IMR-90 (cell line): Measurements from ENCODE around the gene KIF3B. TPM values are rescaled to one million over a fixed set of nuclear protein-coding genes. Genes with fewer than 3 reads are reported as not detected.

Experiments
- ATAC-seq: fragments of 200-7000 bp; cut with Tn5 transposase; 2 replicates; pipeline ENCODE4 v1.9.1; 2020; ENCODE audit warnings: low read depth, mild to moderate bottlenecking, moderate library complexity
- BruUV-seq: library from RNA; stranded (reverse); fragments of 400-500 nt; replicated peaks from 2 replicates; lab custom pipeline; 2021; lab: Mats Ljungman, UMichigan
- CTCF ChIA-PET: fragments of 300-600 bp; formaldehyde crosslinking; extraction: SDS; loops from one replicate; lab custom pipeline; 2021; ENCODE audit warnings: antibody characterized with exemption; lab: Yijun Ruan, JAX
- POLR2A ChIA-PET: fragments of 300-600 bp; sonication (Branson Sonifier 250); formaldehyde crosslinking; loops from one replicate; lab custom pipeline; 2022; ENCODE audit warnings: antibody characterized with exemption; ENCODE audit not compliant: unreplicated experiment; lab: Charles Lee
- DNase-seq: peaks from one replicate; pipeline ENCODE4 v3.0.0; 2013
- H2AFZ ChIP-seq: replicated peaks from 2 replicates; pipeline ENCODE3; 2013; ENCODE audit warnings: low read length, mild to moderate bottlenecking; ENCODE audit not compliant: poor library complexity
- H2AK5ac ChIP-seq: 2 replicates; pipeline ENCODE4 v1.6.1; 2013; ENCODE audit warnings: low read depth, low read length, inconsistent platforms
- H2AK9ac ChIP-seq: replicated peaks from 2 replicates; pipeline ENCODE3; 2013; ENCODE audit warnings: mild to moderate bottlenecking, low read depth, low read length, moderate library complexity; ENCODE audit not compliant: poor library complexity
- H2BK120ac ChIP-seq: 2 replicates; pipeline ENCODE4 v1.6.1; 2013; ENCODE audit warnings: low read depth, low read length, inconsistent platforms
- H2BK15ac ChIP-seq: 3 replicates; pipeline ENCODE4 v1.6.1; 2013; ENCODE audit warnings: low read depth, low read length, inconsistent platforms
- H2BK20ac ChIP-seq: 2 replicates; pipeline ENCODE4 v1.6.1; 2013; ENCODE audit warnings: low read depth, mild to moderate bottlenecking, inconsistent platforms, low read length, moderate library complexity
- H2BK5ac ChIP-seq: 2 replicates; pipeline ENCODE4 v1.6.1; 2013; ENCODE audit warnings: mild to moderate bottlenecking, low read depth, low read length, inconsistent platforms; ENCODE audit not compliant: poor library complexity, severe bottlenecking
- H3K14ac ChIP-seq: replicated peaks from 2 replicates; pipeline ENCODE4 v1.6.1; 2013; ENCODE audit warnings: low read depth, low read length, inconsistent platforms
- H3K18ac ChIP-seq: 2 replicates; pipeline ENCODE4 v1.6.1; 2013; ENCODE audit warnings: low read depth, low read length, control low read depth
- H3K23ac ChIP-seq: 2 replicates; pipeline ENCODE4 v1.6.1; 2013; ENCODE audit warnings: low read depth, low read length, inconsistent platforms
- H3K27ac ChIP-seq: 2 replicates; pipeline ENCODE4 v1.5.1; 2013; ENCODE audit warnings: mild to moderate bottlenecking, control low read depth, low read length; ENCODE audit not compliant: insufficient read depth
- H3K27me3 ChIP-seq: 2 replicates; pipeline ENCODE4 v1.6.1; 2013; ENCODE audit warnings: low read length; ENCODE audit not compliant: control insufficient read depth, insufficient read depth
- H3K36me3 ChIP-seq: 2 replicates; pipeline ENCODE4 v1.6.1; 2013; ENCODE audit warnings: low read length, mixed read lengths; ENCODE audit not compliant: control insufficient read depth, insufficient read depth
- H3K4ac ChIP-seq: 2 replicates; pipeline ENCODE4 v1.6.1; 2013; ENCODE audit warnings: low read depth, low read length, inconsistent platforms
- H3K4me1 ChIP-seq: 2 replicates; pipeline ENCODE4 v1.6.1; 2013; ENCODE audit warnings: low read length, mixed read lengths; ENCODE audit not compliant: control insufficient read depth, insufficient read depth
- H3K4me2 ChIP-seq: 2 replicates; pipeline ENCODE4 v1.6.1; 2013; ENCODE audit warnings: low read depth, mild to moderate bottlenecking, control low read depth, low read length, moderate library complexity
- H3K4me3 ChIP-seq: 2 replicates; pipeline ENCODE4 v1.5.1; 2013; ENCODE audit warnings: low read depth, mild to moderate bottlenecking, control low read depth, low read length, moderate library complexity; ENCODE audit not compliant: insufficient read depth
- H3K56ac ChIP-seq: 2 replicates; pipeline ENCODE4 v1.6.1; 2013; ENCODE audit warnings: low read length, inconsistent platforms; ENCODE audit not compliant: insufficient read depth; ENCODE audit errors: extremely low read depth
- H3K79me1 ChIP-seq, 2 experiments: 2 replicates each; pipeline ENCODE4 v1.6.1; 2013; ENCODE audit warnings: low read length in 2 of 2, inconsistent platforms in 1 of 2, low read depth in 1 of 2
- H3K9ac ChIP-seq: 2 replicates; pipeline ENCODE4 v1.6.1; 2013; ENCODE audit warnings: low read depth, low read length, control low read depth
- H3K9me1 ChIP-seq: 2 replicates; pipeline ENCODE4 v1.6.1; 2013; ENCODE audit warnings: low read length, inconsistent platforms; ENCODE audit not compliant: insufficient read depth
- H3K9me3 ChIP-seq: 2 replicates; pipeline ENCODE4 v1.6.1; 2013; ENCODE audit warnings: low read length; ENCODE audit not compliant: control insufficient read depth, insufficient read depth
- H4K20me1 ChIP-seq: 2 replicates; pipeline ENCODE4 v1.6.1; 2013; ENCODE audit warnings: low read length, inconsistent platforms; ENCODE audit not compliant: insufficient read depth
- H4K5ac ChIP-seq: 2 replicates; pipeline ENCODE4 v1.6.1; 2013; ENCODE audit warnings: mild to moderate bottlenecking, low read depth, low read length, control low read depth
- H4K8ac ChIP-seq, 2 experiments: 2 replicates each; pipeline ENCODE4 v1.6.1; 2013; ENCODE audit warnings: low read depth in 2 of 2, low read length in 2 of 2, control low read depth in 1 of 2, inconsistent platforms in 1 of 2
- H4K91ac ChIP-seq: 2 replicates; pipeline ENCODE4 v1.6.1; 2013; ENCODE audit warnings: low read depth, low read length, inconsistent platforms; ENCODE audit not compliant: insufficient read depth
- WGBS, 2 experiments: methylation state at CpG; one replicate each; pipeline versions ENCODE4 v1.1.5 to v1.1.7; 2013; ENCODE audit warnings: missing lambda C conversion rate in 2 of 2; ENCODE audit not compliant: insufficient read length in 1 of 2; ENCODE audit errors: extremely low coverage in 2 of 2; 5-methylcytosine and 5-hydroxymethylcytosine counted together
- dilution Hi-C: fragments of 300-500 bp; cut with HindIII; formaldehyde crosslinking; loops from one replicate; pipeline ENCODE4 v1.14.3; 2018; ENCODE audit warnings: low sequenced_read_pairs; ENCODE audit not compliant: unreplicated experiment
- in situ Hi-C: fragments of 300-500 bp; cut with MboI; formaldehyde crosslinking; loops from 3 replicates; pipeline ENCODE4 v1.14.3; 2019; ENCODE audit warnings: low sequenced_read_pairs, inconsistent platforms, mixed read lengths
- intact Hi-C: fragments of 100-400 bp; cut with micrococcal nuclease; formaldehyde crosslinking; loops from 2 replicates; pipeline ENCODE4 v1.10.0; 2022
- polyA plus RNA-seq, 3 experiments: library from polyadenylated mRNA; depleted of rRNA; stranded (reverse); fragments of >200 nt; gene quantifications; 2 replicates each; pipeline ENCODE4 v1.2.3, GENCODE V29; 2012; ENCODE audit warnings: low replicate concordance in 1 of 3
- total RNA-seq: library from RNA; depleted of rRNA; stranded (reverse); fragments of >200 nt; gene quantifications from 2 replicates; pipeline ENCODE4 v1.2.3, GENCODE V29; 2012
- TF ChIP-seq, protein P1 (sequence below): conservative IDR thresholded peaks from 2 replicates; pipeline ENCODE4 v1.5.1; 2012; ENCODE audit warnings: mild to moderate bottlenecking, low read depth, low read length, improper control_type of control experiment

The KIF3B gene
- total and polyA plus RNA-seq, 2 of the 4 experiments (the other 2 are of a cell fraction), result 17.1 to 28.1 TPM

DNA sequence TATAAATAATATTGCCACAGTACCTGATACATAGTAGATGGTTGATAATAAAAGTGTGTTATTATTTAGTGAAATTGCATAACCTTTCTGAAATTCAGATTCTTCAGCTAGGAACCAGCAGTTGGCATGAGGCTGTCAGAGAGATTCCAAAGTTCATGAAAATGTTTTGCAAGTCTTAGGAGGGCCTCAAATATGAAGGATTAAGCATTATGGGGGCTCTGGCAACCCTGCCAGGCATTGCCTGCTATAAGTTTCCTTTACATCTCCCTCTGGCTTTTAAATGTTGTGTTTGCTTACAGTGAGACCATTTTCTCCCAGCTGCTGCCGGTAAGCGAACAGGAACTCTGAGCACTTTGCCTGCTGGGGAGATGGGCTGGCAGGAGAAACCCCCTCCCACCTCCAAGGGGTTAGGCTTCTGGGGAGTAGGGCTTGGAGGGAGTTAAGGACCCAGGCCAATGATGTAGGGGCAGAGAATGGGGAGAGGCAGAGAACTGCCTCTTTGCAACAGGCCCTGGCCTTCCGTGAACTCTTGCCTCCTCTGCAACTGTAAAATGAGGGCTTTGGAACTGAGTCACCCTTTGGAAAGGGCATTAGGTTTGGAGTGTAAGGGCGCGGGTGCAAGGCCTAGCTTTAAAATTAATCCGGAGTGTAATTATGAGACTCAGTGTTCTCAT, 33.2 kb upstream of the KIF3B start:
- Histone ChIP-seq H4K91ac (no peak overlapping the region), H4K20me1 (no peaks in the 10 kb centered on the region), H3K23ac (no peak overlapping the region), H2AK5ac (no peak overlapping the region), H3K4me1 (peaks cover 5% of the 10 kb centered on the region; the same call in 1 of the 2 replicates), H3K9me3 (no peaks in the 10 kb centered on the region), H3K4ac (no peak overlapping the region), H2BK5ac (no peak overlapping the region), H3K27me3 (no peaks in the 10 kb centered on the region), H3K27ac (no peak overlapping the region), H3K36me3 (no peaks in the 10 kb centered on the region), H2AK9ac (peak overlapping the region; percentile 77), H3K56ac (no peak overlapping the region), H4K5ac (no peak overlapping the region; the same call in 1 of the 2 replicates), H3K4me3 (no peak overlapping the region), H3K4me2 (no peak overlapping the region), H2BK120ac (no peak overlapping the region), H2AFZ (peak overlapping the region; percentile 73), H3K18ac (no peak overlapping the region; the same call in 1 of the 2 replicates), H3K9ac (no peak overlapping the region), H3K9me1 (no peaks in the 10 kb centered on the region), H3K79me1 (no peaks in the 10 kb centered on the region), H3K14ac (0 out of 2 replicates have a peak overlapping the region, but pooled peaks have one; percentile 61), H4K8ac (no peak overlapping the region; a peak in 1 of 4 replicates), H2BK15ac (no peak overlapping the region), H2BK20ac (no peak overlapping the region)
- no TSS peak for BruUV-seq
- DNase-seq (no peak), ATAC-seq (peak; percentile 51)
- TF ChIP-seq, protein P1, sequence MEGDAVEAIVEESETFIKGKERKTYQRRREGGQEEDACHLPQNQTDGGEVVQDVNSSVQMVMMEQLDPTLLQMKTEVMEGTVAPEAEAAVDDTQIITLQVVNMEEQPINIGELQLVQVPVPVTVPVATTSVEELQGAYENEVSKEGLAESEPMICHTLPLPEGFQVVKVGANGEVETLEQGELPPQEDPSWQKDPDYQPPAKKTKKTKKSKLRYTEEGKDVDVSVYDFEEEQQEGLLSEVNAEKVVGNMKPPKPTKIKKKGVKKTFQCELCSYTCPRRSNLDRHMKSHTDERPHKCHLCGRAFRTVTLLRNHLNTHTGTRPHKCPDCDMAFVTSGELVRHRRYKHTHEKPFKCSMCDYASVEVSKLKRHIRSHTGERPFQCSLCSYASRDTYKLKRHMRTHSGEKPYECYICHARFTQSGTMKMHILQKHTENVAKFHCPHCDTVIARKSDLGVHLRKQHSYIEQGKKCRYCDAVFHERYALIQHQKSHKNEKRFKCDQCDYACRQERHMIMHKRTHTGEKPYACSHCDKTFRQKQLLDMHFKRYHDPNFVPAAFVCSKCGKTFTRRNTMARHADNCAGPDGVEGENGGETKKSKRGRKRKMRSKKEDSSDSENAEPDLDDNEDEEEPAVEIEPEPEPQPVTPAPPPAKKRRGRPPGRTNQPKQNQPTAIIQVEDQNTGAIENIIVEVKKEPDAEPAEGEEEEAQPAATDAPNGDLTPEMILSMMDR, result no peak
- ChIA-PET CTCF (no interaction called here), POLR2A (no interaction called here)
- intact Hi-C loops (no loop called here), dilution Hi-C loops (no loop called here), in situ Hi-C loops (no loop called here)
- no CpG with 5 or more reads among the region's 6 CpGs for WGBS, 2 experiments
